ENCODE data around the gene PHF21A.

GRCh38 chr11:46006418-46007070, 114.7 kb downstream of the PHF21A start:
- TF ChIP-seq CTCF (IDR thresholded peaks at IDR 0.05) = peak; percentile 43 to 64 (median 43)
- peak in 1 of 2 donors; percentile 46 for TF ChIP-seq POLR2AphosphoS5 (IDR thresholded peaks at IDR 0.05; ENCODE audit: insufficient read depth in 1 of 2, low read depth in 1 of 2)
- TF ChIP-seq POLR2A (IDR thresholded peaks at IDR 0.05) = no peak
